HEK293T (cell line): ENCODE measurements around the gene FLNB.

ENCODE experiments used
- BHLHE40 ChIP-seq: fragments of 450-650 bp; IDR thresholded peaks from 2 replicates; pipeline ENCODE4 v1.6.1; 2016; ENCODE audit warnings: mild to moderate bottlenecking, moderate library complexity, borderline replicate concordance
- FOXK2 ChIP-seq: fragments of 450-650 bp; IDR thresholded peaks from 2 replicates; pipeline ENCODE4 v1.6.1; 2016; ENCODE audit warnings: mild to moderate bottlenecking
- TARDBP ChIP-seq: fragments of 450-650 bp; IDR thresholded peaks from 2 replicates; pipeline ENCODE4 v1.6.1; 2016

DNA sequence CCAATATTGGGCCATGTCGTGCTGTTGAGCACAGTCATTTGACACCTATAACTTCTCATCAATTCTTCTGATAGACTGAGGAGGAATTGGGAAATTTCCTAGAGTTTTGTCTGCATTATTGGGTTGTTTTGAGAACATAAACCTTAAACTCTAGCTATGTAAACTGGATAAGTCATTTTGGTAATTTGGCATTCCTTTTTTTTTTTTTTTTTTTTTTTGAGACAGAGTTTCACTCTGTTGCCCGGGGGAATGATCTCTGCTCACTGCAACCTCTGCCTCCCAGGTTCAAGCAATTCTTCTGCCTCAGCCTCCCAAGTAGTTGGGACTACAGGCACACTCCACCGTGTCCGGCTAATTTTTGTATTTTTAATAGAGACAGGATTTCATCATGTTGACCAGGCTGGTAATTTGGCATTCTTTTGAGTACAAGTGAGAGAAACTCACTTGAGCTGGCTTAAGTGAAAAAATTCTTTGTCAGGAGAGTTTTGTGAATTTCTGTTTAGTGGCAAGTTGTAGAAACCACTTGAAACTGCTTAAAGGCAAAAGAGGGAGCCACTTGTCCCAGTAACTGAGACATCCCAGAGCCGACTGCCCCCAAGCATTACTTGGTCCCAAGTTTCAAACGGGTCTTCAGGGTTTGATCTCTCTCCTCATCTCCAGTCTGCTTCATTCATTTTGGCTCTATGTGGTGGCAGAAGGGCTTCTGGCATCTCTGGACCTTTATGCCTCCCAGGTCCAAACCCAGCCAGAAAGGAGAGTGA is 34.9 kb downstream of the FLNB start:
- TF ChIP-seq FOXK2 (no peak), BHLHE40 (no peak), TARDBP (no peak)
